ENCODE measurements around the gene DCST2. TPM values are rescaled to one million over a fixed set of nuclear protein-coding genes. Genes with fewer than 3 reads are reported as not detected.

DCST2 gene
- polyA plus RNA-seq, 3 donors: 2.6 TPM; not detected in 2

GRCh38 chr1:155044812-155045657 is 11.5 kb upstream of the DCST2 start:
- intact Hi-C loops (cut with micrococcal nuclease): loop anchor here in 1 of 2 donors (5.0 kb wide), 1 partner anchor 73 kb away; the partner anchor contains the start of genes CKS1B and SHC1
- peak; percentile 70 to 79 (median 77) for DNase-seq
- Histone ChIP-seq H3K36me3 (replicated peaks in 1 of 2; ENCODE audit: control insufficient read depth in 1 of 2, insufficient read depth in 2 of 2, low read length in 2 of 2) (no peaks in the 10 kb centered on the region), H3K9ac (ENCODE audit: insufficient read depth, low read length, poor library complexity, severe bottlenecking) (no peak overlapping the region), H3K4me1 (ENCODE audit: control insufficient read depth in 1 of 2, insufficient read depth in 2 of 2, low read length in 2 of 2) (peaks cover 7 to 16% of the 10 kb centered on the region in 2 donors), H3K27me3 (ENCODE audit: control insufficient read depth in 2 of 2, insufficient read depth in 2 of 2, low read length in 2 of 2) (no peaks in the 10 kb centered on the region), H3K4me2 (replicated peaks; ENCODE audit: extremely low read depth, low read length, poor library complexity, severe bottlenecking) (peak overlapping the region; percentile 5), H3K79me2 (ENCODE audit: insufficient read depth, low read length) (no peaks in the 10 kb centered on the region), H2AFZ (ENCODE audit: insufficient read depth, low read depth, low read length, poor library complexity, severe bottlenecking) (peak overlapping the region; percentile 19), H3K4me3 (replicated peaks in 1 of 3; ENCODE audit: low read depth in 2 of 3, low read length in 3 of 3) (no peak overlapping the region), H4K20me1 (ENCODE audit: insufficient read depth, low read length) (no peaks in the 10 kb centered on the region), H3K27ac (ENCODE audit: low read depth in 1 of 2, low read length in 2 of 2) (no peak overlapping the region), H3K9me3 (replicated peaks in 1 of 2; ENCODE audit: control insufficient read depth in 1 of 2, insufficient read depth in 1 of 2, low read length in 2 of 2) (no peaks in the 10 kb centered on the region)
- 54% methylated on average over 6 of the region's 7 CpGs for WGBS (ENCODE audit: insufficient coverage)
- TF ChIP-seq CTCF (IDR thresholded peaks at IDR 0.05): peak; percentile 75
- peaks cover 0 to 3% of the 10 kb centered on the region in 2 donors for H3K36me3 Mint-ChIP-seq
- H3K9me3 Mint-ChIP-seq: peaks cover 0 to 1% (median 0%) of the 10 kb centered on the region in 7 donors
- peak overlapping the region in 1 of 2 donors; percentile 57 for H3K4me3 Mint-ChIP-seq
- peaks cover 2 to 7% (median 4%) of the 10 kb centered on the region in 3 donors for H3K27me3 Mint-ChIP-seq (ENCODE audit: low read depth in 3 of 3)
- peaks cover 16% of the 10 kb centered on the region for H3K4me1 Mint-ChIP-seq
- H3K27ac Mint-ChIP-seq: peak overlapping the region in 4 of 7 donors; percentile 19 to 81 (median 50)

- WGBS (ENCODE audit: insufficient coverage): 90% methylated on average over 5 of the region's 6 CpGs
- Histone ChIP-seq H2AFZ (ENCODE audit: insufficient read depth, low read depth, low read length, poor library complexity, severe bottlenecking) (peak overlapping the region; percentile 19), H3K9me3 (replicated peaks in 1 of 2; ENCODE audit: control insufficient read depth in 1 of 2, insufficient read depth in 1 of 2, low read length in 2 of 2) (no peaks in the 10 kb centered on the region), H3K79me2 (ENCODE audit: insufficient read depth, low read length) (no peaks in the 10 kb centered on the region), H3K27me3 (ENCODE audit: control insufficient read depth in 2 of 2, insufficient read depth in 2 of 2, low read length in 2 of 2) (no peaks in the 10 kb centered on the region), H3K4me1 (ENCODE audit: control insufficient read depth in 1 of 2, insufficient read depth in 2 of 2, low read length in 2 of 2) (peaks cover 4 to 10% of the 10 kb centered on the region in 2 donors), H3K4me3 (replicated peaks in 1 of 3; ENCODE audit: low read depth in 2 of 3, low read length in 3 of 3) (no peak overlapping the region), H3K27ac (ENCODE audit: low read depth in 1 of 2, low read length in 2 of 2) (no peak overlapping the region), H3K9ac (ENCODE audit: insufficient read depth, low read length, poor library complexity, severe bottlenecking) (no peak overlapping the region), H4K20me1 (ENCODE audit: insufficient read depth, low read length) (no peaks in the 10 kb centered on the region), H3K36me3 (replicated peaks in 1 of 2; ENCODE audit: control insufficient read depth in 1 of 2, insufficient read depth in 2 of 2, low read length in 2 of 2) (no peaks in the 10 kb centered on the region), H3K4me2 (replicated peaks; ENCODE audit: extremely low read depth, low read length, poor library complexity, severe bottlenecking) (no peak overlapping the region)
- Mint-ChIP-seq H3K4me3 (peak overlapping the region in 1 of 2 donors; percentile 57), H3K27ac (peak overlapping the region in 3 of 7 donors; percentile 33 to 81 (median 52)), H3K9me3 (peaks cover 0 to 1% (median 0%) of the 10 kb centered on the region in 7 donors), H3K27me3 (ENCODE audit: low read depth in 3 of 3) (peaks cover 2 to 7% (median 4%) of the 10 kb centered on the region in 3 donors), H3K4me1 (peaks cover 11% of the 10 kb centered on the region), H3K36me3 (peaks cover 0 to 3% of the 10 kb centered on the region in 2 donors)
- TF ChIP-seq CTCF (IDR thresholded peaks at IDR 0.05): no peak
- intact Hi-C loops (cut with micrococcal nuclease): no loop called here
- no peak for DNase-seq
These were observed 10.8 kb upstream of the DCST2 start for GRCh38 chr1:155044365-155044764.
